NCI-H128 (cell line): ENCODE results near the gene EIF5.

Experiments used
- DNase-seq: peaks from one replicate; lab custom pipeline; 2025; ENCODE audit not compliant: unreplicated experiment; lab: John Stamatoyannopoulos, UW

Gene EIF5

DNA sequence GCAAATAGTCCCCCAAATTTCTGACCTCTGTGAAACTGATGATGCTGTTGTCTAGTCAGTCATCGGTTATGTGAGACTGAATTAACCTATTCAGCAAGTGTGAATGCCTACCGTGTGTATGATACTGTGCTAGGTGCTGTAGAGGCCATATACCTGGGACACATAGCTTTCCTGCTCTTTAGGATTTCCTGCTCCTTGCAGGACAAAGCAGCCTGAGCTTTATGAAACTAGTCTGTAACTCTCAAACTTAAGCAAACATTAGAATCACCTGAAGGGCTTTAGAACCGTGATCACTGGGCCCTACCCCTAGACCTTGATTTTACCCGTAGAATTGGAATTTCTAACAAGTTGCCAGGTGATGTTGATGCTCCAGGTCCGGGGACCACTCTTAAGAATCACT lies 58.1 kb downstream of the EIF5 start:
- DNase-seq = no peak

DNA sequence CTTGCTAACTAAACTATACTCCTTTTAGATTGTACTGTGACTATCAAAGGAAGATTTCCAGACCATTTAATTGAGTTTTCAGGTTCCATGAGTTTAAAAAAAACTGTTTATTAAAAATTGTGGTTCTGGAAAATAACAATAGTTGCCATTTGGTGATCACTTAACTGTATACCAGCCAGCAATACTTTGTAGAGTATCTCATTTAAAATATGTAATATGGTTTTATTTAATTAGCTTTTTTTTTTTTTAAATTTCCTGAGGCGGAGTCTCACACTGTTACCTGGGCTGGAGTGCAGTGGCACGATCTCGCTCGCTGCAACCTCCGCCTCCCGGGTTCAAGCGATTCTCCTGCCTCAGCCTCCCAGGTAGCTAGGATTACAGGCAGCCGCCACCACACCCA lies 58.5 kb downstream of the EIF5 start:
- DNase-seq = no peak

DNA sequence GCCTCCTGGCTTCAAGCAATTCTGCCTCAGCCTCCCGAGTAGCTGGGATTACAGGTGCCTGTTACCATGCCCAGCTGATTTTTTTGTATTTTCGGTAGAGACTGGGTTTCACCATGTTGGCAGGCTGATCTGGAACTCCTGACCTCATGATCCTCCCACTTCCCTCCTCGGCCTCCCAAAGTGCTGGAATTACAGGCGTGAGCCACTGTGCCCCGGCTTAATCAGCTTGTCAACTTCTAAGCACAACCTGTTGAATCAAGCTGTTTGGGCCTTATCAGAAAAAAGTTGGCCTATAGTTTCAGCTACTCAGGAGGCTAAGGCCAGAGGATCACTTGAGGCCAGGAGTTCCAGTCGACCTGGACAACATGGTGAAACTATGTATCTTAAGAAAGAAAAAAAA lies 59.0 kb downstream of the EIF5 start:
- no peak for DNase-seq

GRCh38 chr14:103393676-103394626 lies 59.9 kb downstream of the EIF5 start:
- DNase-seq = no peak
